HG02852 (cell line): ENCODE results near the gene SRP14.
"Not testable (repeated sequence)": the region's sequence is repeated elsewhere in the genome, so short reads cannot be mapped to it uniquely, and the experiment has no call there.

ENCODE experiments used
- ATAC-seq: cut with Tn5 transposase; IDR thresholded peaks from one replicate; pipeline ENCODE4 v1.9.1; 2021; ENCODE audit warnings: mild to moderate bottlenecking, moderate library complexity; ENCODE audit not compliant: unreplicated experiment

Gene SRP14

GRCh38 chr15:39992953-39993352 lies 46.0 kb downstream of the SRP14 start:
- not testable (repeated sequence) for ATAC-seq

- ATAC-seq = no peak
Observed at GRCh38 chr15:39990706-39991105, 48.3 kb downstream of the SRP14 start.

- ATAC-seq = no peak
Observed at GRCh38 chr15:39987821-39988220, 51.2 kb downstream of the SRP14 start.
